K562 (cell line): Measurements from ENCODE around the gene LRP6.

Source experiments
- EP300 ChIP-seq: IDR thresholded peaks from 2 replicates; pipeline ENCODE4 v1.6.1; 2012; ENCODE audit warnings: low read length, improper control_type of control experiment
- POLR2AphosphoS5 ChIP-seq: IDR thresholded peaks from 2 replicates; pipeline ENCODE4 v1.6.1; 2011; ENCODE audit warnings: mild to moderate bottlenecking, low read depth, low read length, moderate library complexity; ENCODE audit not compliant: control insufficient read depth, insufficient read depth
- YY1 ChIP-seq, 3 experiments: IDR thresholded peaks; 2 replicates each; pipeline ENCODE4 v1.6.1; 2011; ENCODE audit warnings: low read length in 2 of 3, mild to moderate bottlenecking in 2 of 3, moderate library complexity in 2 of 3, borderline replicate concordance in 1 of 3, control low read depth in 1 of 3, low read depth in 1 of 3; ENCODE audit not compliant: insufficient read depth in 3 of 3, insufficient replicate concordance in 2 of 3, control insufficient read depth in 1 of 3, insufficient read length in 1 of 3; ENCODE audit errors: extremely low read depth in 1 of 3
- ZBTB7A ChIP-seq: IDR thresholded peaks from 2 replicates; pipeline ENCODE4 v1.6.1; 2011; ENCODE audit warnings: low read depth, mild to moderate bottlenecking, low read length, moderate library complexity, borderline replicate concordance; ENCODE audit not compliant: control insufficient read depth
- ZNF217 ChIP-seq: sonication (generic); formaldehyde crosslinking; IDR thresholded peaks from 2 replicates; pipeline ENCODE4 v1.8.0; 2022; ENCODE audit warnings: mild to moderate bottlenecking, missing genetic modification reagents
- TF ChIP-seq, protein P1 (sequence below): sonication (generic); formaldehyde crosslinking; IDR thresholded peaks from 2 replicates; pipeline ENCODE4 v1.9.0; 2022; ENCODE audit warnings: mild to moderate bottlenecking, missing genetic modification reagents
- TF ChIP-seq, protein P2 (sequence below), 3 experiments: IDR thresholded peaks in 2 of 3; conservative IDR thresholded peaks in 1 of 3; 2 replicates each; pipeline ENCODE4 v1.5.1; 2011 to 2012; ENCODE audit warnings: low read length in 3 of 3, mild to moderate bottlenecking in 3 of 3, control low read depth in 2 of 3, improper control_type of control experiment in 1 of 3, inconsistent platforms in 1 of 3, low read depth in 1 of 3, mixed read lengths in 1 of 3, moderate library complexity in 1 of 3; ENCODE audit not compliant: insufficient read depth in 2 of 3

DNA sequence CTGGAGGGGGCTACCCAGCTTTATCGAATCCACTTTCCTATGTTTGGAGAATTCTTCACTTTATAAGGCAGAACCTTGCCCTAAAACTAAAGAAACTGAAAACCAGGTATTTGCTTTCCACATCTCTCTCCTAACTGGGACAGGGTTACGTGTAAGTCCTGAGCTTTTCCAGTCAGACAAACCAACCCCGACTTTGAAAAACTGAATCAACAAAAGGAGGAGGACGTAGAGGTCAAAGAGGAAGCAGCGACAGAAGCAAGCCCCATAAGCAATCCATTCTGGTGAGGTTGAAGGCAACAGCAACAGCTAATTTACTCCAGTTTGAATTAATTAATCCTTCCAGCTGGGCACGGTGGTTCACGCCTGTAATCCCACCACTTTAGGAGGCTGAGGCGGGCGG is 47.2 kb downstream of the LRP6 start:
- TF ChIP-seq, protein P1, sequence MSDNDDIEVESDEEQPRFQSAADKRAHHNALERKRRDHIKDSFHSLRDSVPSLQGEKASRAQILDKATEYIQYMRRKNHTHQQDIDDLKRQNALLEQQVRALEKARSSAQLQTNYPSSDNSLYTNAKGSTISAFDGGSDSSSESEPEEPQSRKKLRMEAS (CRISPR knock-in tag), result no peak
- TF ChIP-seq YY1 (IDR thresholded peaks at IDR 0.05; ENCODE audit: borderline replicate concordance in 1 of 3, control insufficient read depth in 1 of 3, extremely low read depth in 1 of 3, insufficient read depth in 3 of 3, insufficient read length in 1 of 3, insufficient replicate concordance in 2 of 3, low read depth in 1 of 3, low read length in 2 of 3) (no peak), ZBTB7A (no peak), ZNF217 (CRISPR knock-in tag) (no peak), POLR2AphosphoS5 (no peak), EP300 (no peak)
- TF ChIP-seq, protein P2, sequence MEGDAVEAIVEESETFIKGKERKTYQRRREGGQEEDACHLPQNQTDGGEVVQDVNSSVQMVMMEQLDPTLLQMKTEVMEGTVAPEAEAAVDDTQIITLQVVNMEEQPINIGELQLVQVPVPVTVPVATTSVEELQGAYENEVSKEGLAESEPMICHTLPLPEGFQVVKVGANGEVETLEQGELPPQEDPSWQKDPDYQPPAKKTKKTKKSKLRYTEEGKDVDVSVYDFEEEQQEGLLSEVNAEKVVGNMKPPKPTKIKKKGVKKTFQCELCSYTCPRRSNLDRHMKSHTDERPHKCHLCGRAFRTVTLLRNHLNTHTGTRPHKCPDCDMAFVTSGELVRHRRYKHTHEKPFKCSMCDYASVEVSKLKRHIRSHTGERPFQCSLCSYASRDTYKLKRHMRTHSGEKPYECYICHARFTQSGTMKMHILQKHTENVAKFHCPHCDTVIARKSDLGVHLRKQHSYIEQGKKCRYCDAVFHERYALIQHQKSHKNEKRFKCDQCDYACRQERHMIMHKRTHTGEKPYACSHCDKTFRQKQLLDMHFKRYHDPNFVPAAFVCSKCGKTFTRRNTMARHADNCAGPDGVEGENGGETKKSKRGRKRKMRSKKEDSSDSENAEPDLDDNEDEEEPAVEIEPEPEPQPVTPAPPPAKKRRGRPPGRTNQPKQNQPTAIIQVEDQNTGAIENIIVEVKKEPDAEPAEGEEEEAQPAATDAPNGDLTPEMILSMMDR (IDR thresholded peaks at IDR 0.05 in 2 of 3, conservative IDR thresholded peaks at IDR 0.05 in 1 of 3; ENCODE audit: insufficient read depth in 2 of 3, low read depth in 1 of 3, low read length in 3 of 3), result no peak
